GM12874 (cell line): ENCODE data around the gene KCNH2.
A peak's percentile ranks its signal among the peaks of the same experiment; 100 is the strongest.

ENCODE experiments used
- TF ChIP-seq, protein P1 (sequence below): IDR thresholded peaks from 2 replicates; pipeline ENCODE4 v1.5.1; 2011; ENCODE audit warnings: low read depth, mild to moderate bottlenecking, control low read depth, low read length, moderate library complexity; ENCODE audit not compliant: insufficient read depth

The KCNH2 gene

DNA sequence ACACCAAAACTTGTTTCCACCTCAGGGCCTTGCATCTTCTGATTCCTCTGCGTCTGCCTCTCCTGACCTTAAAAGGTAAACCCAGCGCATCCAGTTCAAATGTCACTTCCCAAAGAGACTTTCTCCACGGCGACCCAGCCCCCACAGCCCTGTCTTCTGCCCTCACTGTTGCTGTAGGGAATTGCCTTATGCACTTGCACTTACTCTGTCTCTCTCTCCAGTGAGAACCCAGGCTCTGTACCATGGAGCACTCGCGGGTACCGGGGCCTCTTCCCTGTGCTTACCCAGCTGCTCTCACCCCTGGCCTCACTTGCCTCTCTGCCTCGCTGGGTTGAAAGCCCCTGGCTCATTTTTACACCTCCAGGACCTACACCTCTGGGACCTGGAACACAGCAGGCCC, 77.4 kb downstream of the KCNH2 start:
- TF ChIP-seq, protein P1, sequence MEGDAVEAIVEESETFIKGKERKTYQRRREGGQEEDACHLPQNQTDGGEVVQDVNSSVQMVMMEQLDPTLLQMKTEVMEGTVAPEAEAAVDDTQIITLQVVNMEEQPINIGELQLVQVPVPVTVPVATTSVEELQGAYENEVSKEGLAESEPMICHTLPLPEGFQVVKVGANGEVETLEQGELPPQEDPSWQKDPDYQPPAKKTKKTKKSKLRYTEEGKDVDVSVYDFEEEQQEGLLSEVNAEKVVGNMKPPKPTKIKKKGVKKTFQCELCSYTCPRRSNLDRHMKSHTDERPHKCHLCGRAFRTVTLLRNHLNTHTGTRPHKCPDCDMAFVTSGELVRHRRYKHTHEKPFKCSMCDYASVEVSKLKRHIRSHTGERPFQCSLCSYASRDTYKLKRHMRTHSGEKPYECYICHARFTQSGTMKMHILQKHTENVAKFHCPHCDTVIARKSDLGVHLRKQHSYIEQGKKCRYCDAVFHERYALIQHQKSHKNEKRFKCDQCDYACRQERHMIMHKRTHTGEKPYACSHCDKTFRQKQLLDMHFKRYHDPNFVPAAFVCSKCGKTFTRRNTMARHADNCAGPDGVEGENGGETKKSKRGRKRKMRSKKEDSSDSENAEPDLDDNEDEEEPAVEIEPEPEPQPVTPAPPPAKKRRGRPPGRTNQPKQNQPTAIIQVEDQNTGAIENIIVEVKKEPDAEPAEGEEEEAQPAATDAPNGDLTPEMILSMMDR = no peak

DNA sequence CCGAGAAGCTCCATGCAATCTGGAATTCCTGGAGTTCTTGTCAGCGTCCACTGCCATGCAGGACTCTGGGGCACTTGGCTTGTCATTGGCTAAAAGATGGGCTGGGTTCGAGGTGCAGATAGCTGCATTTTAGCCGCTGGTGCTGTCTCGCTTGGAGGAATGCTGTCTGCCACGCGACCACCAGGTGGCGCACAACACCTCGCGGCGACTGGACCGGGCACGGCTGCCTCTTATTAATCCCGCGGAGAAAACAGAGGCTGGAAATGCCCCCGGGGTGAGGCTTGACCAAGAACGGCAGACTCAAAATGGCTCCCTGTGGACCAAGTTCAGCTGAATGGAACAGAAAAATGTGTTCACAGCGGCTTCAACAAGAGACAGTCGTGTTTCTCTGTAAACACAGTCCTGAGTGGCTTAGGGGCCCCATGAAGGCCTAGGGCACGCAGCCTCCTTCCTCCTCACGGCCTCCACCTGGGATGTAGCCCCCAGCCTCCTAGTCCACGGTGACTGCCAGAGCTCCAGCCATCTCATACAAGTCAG, 79.6 kb downstream of the KCNH2 start:
- TF ChIP-seq, protein P1 = peak; percentile 99

DNA sequence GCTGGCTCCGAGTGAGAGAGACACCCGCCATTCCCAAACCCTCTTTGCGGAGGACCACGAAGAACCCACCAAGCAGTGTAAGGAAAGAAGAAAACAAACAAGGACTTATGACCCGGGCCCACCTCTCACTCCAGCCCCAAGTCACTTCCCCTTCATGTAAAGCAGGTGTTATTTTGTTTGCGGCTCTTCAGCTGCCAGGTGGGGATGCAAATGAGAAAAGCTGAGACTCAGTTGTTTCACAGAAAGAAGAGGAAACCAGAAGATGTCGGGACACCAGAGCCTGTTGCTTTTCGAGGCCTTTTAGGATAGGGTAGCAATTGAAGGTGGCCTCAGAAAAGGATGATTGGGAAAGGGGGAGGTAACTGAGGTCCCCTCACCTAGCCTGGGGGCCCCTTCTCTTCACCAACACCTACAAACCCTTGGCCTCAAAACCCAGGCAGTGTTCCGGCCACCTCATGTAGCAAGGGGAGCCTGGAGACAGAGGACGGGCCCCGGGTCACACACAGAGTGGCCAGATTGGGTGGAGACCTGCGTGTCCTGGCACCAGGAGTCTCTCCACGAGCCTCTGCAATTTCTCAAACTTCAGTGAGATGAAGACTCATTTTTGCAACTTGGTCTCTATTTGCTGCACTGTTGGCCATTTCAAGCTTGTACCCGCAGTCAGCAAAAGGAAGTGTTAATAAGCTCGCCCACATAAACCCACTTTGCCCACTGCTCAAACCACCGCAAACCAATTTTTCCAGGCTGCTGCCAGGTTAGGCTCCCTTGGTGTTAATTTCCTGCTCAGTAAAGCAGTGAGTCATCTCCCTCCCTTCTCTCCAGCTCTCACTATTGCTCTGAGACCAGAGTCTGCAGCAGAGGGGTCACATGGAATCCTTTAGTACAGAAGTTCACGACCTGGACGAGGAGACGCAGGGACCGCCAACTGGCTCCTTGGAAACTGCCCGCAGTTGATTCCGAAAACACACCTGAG, 80.3 kb downstream of the KCNH2 start:
- TF ChIP-seq, protein P1 = no peak

DNA sequence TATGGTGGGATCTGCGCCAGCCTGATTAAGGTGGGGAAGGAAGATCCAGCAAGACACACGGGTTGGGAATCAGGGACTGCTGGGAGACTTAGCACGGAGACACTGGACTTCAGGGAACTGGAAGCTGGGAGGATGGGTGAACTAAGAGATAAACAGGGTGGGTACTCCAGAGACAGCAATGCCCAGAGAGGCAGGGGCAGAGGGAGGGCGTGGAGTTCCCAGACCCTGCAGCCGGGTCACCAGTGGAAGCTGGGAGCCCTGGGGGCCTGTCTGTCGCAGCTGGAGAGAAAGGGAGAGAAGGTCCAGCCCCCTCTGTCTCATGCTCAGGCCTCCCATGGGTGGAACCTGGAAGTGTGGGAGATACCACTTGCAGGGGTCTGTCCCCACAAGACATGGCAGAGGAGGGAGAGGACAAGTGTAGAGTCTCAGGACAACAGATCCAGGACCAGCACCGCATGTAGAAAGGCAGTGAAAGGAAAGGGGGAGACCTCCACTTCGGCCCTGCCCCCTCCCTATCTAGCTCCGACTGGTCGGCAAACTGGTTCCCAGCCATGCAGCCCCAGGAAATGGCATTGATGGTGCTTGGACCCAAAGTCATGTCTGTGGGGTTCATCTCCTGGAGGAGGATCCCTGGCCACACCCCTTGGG, 81.4 kb downstream of the KCNH2 start:
- TF ChIP-seq, protein P1 = no peak

DNA sequence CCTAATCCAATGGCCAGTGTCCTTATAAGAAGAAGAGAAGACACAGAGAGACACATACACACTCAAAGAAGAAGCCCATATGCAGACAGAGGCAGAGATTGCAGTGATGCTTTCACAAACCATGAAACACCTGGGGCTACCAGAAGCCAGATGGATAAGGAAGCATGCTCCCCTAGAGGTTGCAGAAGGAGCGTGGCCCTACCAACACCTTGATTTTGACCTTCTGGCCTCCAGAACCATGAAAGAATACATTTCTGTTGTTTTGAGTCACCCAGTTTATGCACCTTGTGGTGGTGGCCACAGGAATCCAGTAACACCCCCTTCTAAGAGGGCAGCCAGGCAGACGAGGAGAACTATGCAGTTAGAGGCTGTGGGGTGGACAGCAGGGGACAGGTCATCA, 82.3 kb downstream of the KCNH2 start:
- TF ChIP-seq, protein P1 = no peak
